ENCODE data around the gene CEP128. TPM values are rescaled to one million over a fixed set of nuclear protein-coding genes. Genes with fewer than 3 reads are reported as not detected.

CEP128 gene
- total and polyA plus RNA-seq, 4 donors = 3.2 to 15.7 (median 5.4) TPM

DNA sequence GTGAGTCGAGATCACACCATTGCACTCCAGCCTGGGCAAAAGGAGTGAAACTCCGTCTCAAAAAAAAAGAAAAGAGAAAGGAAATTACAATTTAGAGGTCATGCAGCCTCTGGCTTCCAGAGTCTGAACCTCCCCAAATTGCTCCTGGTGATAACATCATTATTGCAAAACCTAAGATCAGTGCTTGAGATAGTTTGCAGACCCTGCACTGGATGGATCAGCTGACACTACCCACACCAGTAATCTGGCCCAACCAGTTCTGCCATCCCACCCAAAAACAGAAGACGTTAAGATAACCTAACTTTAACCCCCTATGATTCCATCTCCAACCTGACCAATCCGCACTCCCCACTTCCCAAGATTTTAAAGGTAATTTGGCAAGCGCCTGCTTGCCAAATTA is 376.5 kb downstream of the CEP128 start:
- Histone ChIP-seq H3K9me3 (ENCODE audit: control insufficient read depth, insufficient read depth, low read length) (no peaks in the 10 kb centered on the region), H3K4me3 (ENCODE audit: low read depth, low read length) (no peak overlapping the region), H3K27me3 (ENCODE audit: control insufficient read depth, insufficient read depth, low read length) (no peaks in the 10 kb centered on the region), H3K27ac (ENCODE audit: low read depth, low read length) (no peak overlapping the region), H3K36me3 (ENCODE audit: control insufficient read depth, insufficient read depth, low read length) (no peaks in the 10 kb centered on the region), H3K4me1 (ENCODE audit: control insufficient read depth, insufficient read depth, low read length) (no peaks in the 10 kb centered on the region)
- WGBS (ENCODE audit: insufficient coverage) = 71% methylated on average over 2 of the region's 5 CpGs
- no peak for DNase-seq (ENCODE audit: low read depth in 4 of 6, low spot score in 6 of 6)

DNA sequence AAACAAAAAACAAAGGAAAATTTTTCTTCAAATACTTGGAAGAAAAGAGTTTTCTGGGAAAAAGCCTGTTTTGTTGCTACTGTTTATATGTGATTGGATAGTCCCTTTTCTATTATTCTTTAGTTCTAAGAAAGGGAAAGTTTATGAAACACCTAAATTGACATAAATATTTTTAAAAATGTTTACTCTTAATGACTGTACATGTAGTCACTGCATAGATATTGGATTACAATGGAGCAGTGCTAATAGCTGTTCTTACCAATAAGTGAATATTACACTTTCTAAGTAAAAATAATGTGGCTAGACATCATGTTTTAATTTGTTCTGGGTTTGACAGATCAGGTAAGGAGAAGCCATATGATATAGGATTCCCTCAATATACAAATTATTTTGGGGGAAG is 377.5 kb downstream of the CEP128 start:
- Histone ChIP-seq H3K27ac (ENCODE audit: low read depth, low read length) (no peak overlapping the region), H3K9me3 (ENCODE audit: control insufficient read depth, insufficient read depth, low read length) (no peaks in the 10 kb centered on the region), H3K27me3 (ENCODE audit: control insufficient read depth, insufficient read depth, low read length) (no peaks in the 10 kb centered on the region), H3K4me3 (ENCODE audit: low read depth, low read length) (no peak overlapping the region), H3K4me1 (ENCODE audit: control insufficient read depth, insufficient read depth, low read length) (no peaks in the 10 kb centered on the region), H3K36me3 (ENCODE audit: control insufficient read depth, insufficient read depth, low read length) (no peaks in the 10 kb centered on the region)
- DNase-seq (ENCODE audit: low read depth in 4 of 6, low spot score in 6 of 6) = no peak

DNA sequence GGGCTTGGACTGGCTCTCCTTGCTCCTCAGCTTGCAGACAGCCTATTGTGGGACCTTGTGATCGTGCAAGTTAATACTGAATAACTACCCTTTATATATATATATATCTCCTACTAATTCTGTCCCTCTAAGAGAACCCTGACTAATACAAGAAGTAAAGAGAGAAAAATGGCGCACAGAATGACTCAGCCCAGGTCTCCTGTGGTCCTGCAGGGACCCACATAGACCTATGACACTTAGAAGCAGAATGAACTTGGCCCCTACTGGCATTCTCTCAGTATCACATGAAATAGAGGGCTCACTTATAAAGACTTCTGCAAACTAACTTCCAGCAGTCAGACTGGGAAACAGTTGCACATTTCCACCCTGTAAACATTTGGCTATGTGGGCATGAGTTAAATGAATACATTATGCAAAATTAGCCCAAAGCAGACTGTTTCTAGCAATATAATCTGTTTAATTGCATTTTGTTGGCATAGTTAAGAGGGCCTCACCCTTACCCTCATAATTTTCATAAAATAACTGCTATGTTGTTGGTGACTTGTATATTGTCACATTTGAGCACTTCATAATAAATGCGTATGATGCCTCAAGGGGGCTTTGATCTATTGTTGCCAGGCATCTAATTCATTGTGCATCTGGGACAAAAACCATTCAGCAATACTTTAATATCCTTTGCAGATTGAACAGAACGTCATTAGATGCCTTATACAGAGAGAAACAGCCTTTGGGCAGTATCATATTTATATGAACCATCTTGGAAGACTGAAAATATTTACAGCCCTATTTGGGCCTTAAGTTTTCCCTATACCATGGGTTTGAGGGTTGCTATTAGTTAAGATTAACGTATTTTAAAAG is 380.5 kb downstream of the CEP128 start:
- Histone ChIP-seq H3K36me3 (ENCODE audit: control insufficient read depth, insufficient read depth, low read length) (no peaks in the 10 kb centered on the region), H3K27ac (ENCODE audit: low read depth, low read length) (no peak overlapping the region), H3K9me3 (ENCODE audit: control insufficient read depth, insufficient read depth, low read length) (no peaks in the 10 kb centered on the region), H3K27me3 (ENCODE audit: control insufficient read depth, insufficient read depth, low read length) (no peaks in the 10 kb centered on the region), H3K4me1 (ENCODE audit: control insufficient read depth, insufficient read depth, low read length) (no peaks in the 10 kb centered on the region), H3K4me3 (ENCODE audit: low read depth, low read length) (no peak overlapping the region)
- DNase-seq (ENCODE audit: low read depth in 4 of 6, low spot score in 6 of 6) = peak in 2 of 6 donors; percentile 18 to 67
- WGBS (ENCODE audit: insufficient coverage) = no CpG with 5 or more reads among the region's 5 CpGs

DNA sequence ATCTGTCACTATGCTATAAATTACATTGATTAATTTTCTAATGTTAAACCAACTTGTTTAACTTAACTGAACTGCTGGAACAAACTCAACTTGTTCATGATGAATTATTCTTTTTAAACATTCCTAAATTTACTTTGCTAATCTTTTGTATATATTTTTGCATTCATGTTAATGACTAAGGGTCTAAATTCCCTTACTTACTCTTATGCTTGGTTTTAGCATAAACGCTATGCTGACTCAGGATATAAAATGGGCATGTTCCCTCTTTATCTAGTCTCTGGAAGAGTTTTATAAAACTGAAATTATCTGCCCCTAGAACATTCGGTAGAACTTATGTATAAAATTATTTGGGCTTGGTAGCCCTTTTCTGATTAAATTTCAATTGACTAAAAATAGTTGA is 387.4 kb downstream of the CEP128 start:
- DNase-seq (ENCODE audit: low read depth in 4 of 6, low spot score in 6 of 6) = no peak
- Histone ChIP-seq H3K27ac (ENCODE audit: low read depth, low read length) (no peak overlapping the region), H3K36me3 (ENCODE audit: control insufficient read depth, insufficient read depth, low read length) (no peaks in the 10 kb centered on the region), H3K9me3 (ENCODE audit: control insufficient read depth, insufficient read depth, low read length) (no peaks in the 10 kb centered on the region), H3K4me1 (ENCODE audit: control insufficient read depth, insufficient read depth, low read length) (no peaks in the 10 kb centered on the region), H3K27me3 (ENCODE audit: control insufficient read depth, insufficient read depth, low read length) (no peaks in the 10 kb centered on the region), H3K4me3 (ENCODE audit: low read depth, low read length) (no peak overlapping the region)
- no CpG with 5 or more reads among the region's 2 CpGs for WGBS (ENCODE audit: insufficient coverage)

DNA sequence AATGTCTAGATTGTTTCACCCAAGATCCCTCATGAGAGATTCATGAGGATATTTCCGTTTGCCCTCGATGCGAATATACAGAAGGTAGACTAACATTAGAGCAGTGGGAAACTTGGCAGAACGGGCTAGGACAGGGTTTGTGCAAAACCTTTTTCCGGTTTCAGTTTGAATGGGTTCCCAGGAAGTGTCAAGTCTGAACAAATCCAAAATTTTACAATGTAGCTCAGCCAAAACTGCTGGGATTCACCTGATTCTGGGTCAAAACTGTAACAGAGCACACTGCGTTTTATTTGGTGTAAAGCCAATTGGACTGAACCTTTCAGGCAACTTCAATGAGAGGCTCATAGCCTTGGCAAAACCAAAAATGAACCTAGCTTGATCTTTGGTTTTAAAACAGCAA is 392.4 kb downstream of the CEP128 start:
- DNase-seq (ENCODE audit: low read depth in 4 of 6, low spot score in 6 of 6) = peak in 4 of 6 donors; percentile 9 to 57 (median 21)
- no peak overlapping the region for H3K27ac ChIP-seq (ENCODE audit: low read depth, low read length)
- no peak overlapping the region for H3K4me3 ChIP-seq (ENCODE audit: low read depth, low read length)
- H3K36me3 ChIP-seq (ENCODE audit: control insufficient read depth, insufficient read depth, low read length) = no peaks in the 10 kb centered on the region
- H3K27me3 ChIP-seq (ENCODE audit: control insufficient read depth, insufficient read depth, low read length) = no peaks in the 10 kb centered on the region
- H3K9me3 ChIP-seq (ENCODE audit: control insufficient read depth, insufficient read depth, low read length) = no peaks in the 10 kb centered on the region
- no peaks in the 10 kb centered on the region for H3K4me1 ChIP-seq (ENCODE audit: control insufficient read depth, insufficient read depth, low read length)
- whole genome bisulfite sequencing (ENCODE audit: insufficient coverage) = 62% methylated on average over 6 of the region's 6 CpGs

DNA sequence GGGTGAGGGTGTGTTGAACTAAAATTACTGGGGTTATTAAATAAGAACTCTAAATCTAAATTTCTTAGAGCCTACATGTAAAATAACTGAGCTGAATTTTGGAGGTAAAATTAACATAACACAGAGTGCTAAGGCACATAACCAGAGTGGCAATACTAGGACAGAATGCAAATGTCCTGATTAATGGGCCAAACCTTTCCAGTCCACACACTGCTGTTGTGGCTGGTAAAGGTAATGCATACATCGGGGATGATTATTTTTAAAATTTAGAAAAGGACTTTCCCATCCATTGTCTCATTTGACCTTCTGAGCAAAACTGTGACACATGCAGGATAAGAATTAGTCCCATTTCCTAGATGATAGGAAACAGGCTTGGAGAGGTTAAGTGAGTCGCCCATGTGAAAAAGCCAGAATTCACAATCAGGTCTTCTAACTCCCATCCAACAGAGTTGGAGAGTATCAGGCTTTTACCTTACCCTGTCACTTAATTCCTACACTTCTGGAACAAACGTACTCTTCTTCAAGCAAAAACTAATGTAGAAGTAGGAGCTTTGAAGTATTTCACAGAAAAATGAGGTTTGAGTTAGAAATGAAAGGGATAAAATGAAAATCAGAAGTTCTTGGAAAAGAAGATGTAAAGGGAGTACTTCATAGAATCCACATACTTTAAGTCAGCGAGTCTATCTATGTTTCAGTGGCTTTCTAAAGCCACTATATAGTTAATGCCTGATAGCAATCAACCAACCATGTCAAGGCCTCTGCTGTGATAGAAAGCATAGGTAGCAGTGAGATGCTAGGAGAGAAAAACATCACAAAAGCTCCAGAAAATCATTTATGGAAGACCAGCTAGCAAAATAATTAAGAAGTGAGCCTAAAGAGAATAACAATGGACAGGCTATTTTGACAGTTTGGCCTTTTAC is 395.3 kb downstream of the CEP128 start:
- no peaks in the 10 kb centered on the region for H3K9me3 ChIP-seq (ENCODE audit: control insufficient read depth, insufficient read depth, low read length)
- H3K4me3 ChIP-seq (ENCODE audit: low read depth, low read length) = no peak overlapping the region
- no peaks in the 10 kb centered on the region for H3K4me1 ChIP-seq (ENCODE audit: control insufficient read depth, insufficient read depth, low read length)
- DNase-seq (ENCODE audit: low read depth in 4 of 6, low spot score in 6 of 6) = no peak
- H3K36me3 ChIP-seq (ENCODE audit: control insufficient read depth, insufficient read depth, low read length) = no peaks in the 10 kb centered on the region
- no peak overlapping the region for H3K27ac ChIP-seq (ENCODE audit: low read depth, low read length)
- no CpG with 5 or more reads among the region's 4 CpGs for WGBS (ENCODE audit: insufficient coverage)
- no peaks in the 10 kb centered on the region for H3K27me3 ChIP-seq (ENCODE audit: control insufficient read depth, insufficient read depth, low read length)

DNA sequence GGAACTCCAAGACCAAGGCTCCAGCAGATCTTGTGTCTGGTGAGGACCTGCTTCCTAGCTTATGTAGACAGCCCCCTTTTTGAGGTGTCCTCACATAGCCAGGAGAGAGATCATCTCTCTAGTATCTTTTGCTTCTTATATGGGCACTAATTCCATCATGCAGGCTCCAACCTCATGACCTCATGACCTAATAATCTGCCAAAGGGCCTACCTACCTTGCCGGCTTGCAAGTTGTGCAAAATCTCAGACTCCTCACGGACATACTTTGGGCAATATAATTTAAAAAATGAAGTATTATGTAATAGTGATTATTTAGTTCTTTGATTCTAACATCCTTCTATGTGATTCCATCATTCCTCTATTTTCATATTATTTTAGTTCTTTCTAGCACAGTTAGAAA is 397.2 kb downstream of the CEP128 start:
- DNase-seq (ENCODE audit: low read depth in 4 of 6, low spot score in 6 of 6) = no peak
- Histone ChIP-seq H3K9me3 (ENCODE audit: control insufficient read depth, insufficient read depth, low read length) (peaks cover 3% of the 10 kb centered on the region), H3K4me3 (ENCODE audit: low read depth, low read length) (no peak overlapping the region), H3K27me3 (ENCODE audit: control insufficient read depth, insufficient read depth, low read length) (no peaks in the 10 kb centered on the region), H3K4me1 (ENCODE audit: control insufficient read depth, insufficient read depth, low read length) (no peaks in the 10 kb centered on the region), H3K36me3 (ENCODE audit: control insufficient read depth, insufficient read depth, low read length) (no peaks in the 10 kb centered on the region), H3K27ac (ENCODE audit: low read depth, low read length) (no peak overlapping the region)
- WGBS (ENCODE audit: insufficient coverage) = no CpG with 5 or more reads among the region's 2 CpGs

DNA sequence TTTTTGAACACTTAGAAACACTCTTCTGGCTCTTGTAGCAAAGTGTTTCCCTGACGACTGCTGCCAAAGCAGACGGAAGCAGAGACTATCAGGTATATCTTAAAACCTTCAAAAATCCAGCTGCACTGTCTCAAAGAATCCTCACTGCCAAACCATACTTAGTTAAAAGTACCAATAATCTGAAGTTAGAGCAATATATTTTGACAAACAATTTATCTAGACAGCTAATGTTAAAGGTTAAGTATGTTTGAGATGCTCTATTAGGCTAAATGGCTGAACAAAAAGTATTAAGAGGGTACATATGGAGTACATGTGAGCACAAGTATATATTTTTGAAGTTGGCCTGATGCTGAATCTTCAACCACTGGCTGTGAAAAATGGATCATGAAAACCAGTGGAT is 398.3 kb downstream of the CEP128 start:
- no peaks in the 10 kb centered on the region for H3K4me1 ChIP-seq (ENCODE audit: control insufficient read depth, insufficient read depth, low read length)
- no peak for DNase-seq (ENCODE audit: low read depth in 4 of 6, low spot score in 6 of 6)
- H3K36me3 ChIP-seq (ENCODE audit: control insufficient read depth, insufficient read depth, low read length) = no peaks in the 10 kb centered on the region
- H3K27me3 ChIP-seq (ENCODE audit: control insufficient read depth, insufficient read depth, low read length) = no peaks in the 10 kb centered on the region
- H3K27ac ChIP-seq (ENCODE audit: low read depth, low read length) = no peak overlapping the region
- H3K9me3 ChIP-seq (ENCODE audit: control insufficient read depth, insufficient read depth, low read length) = peaks cover 3% of the 10 kb centered on the region
- no peak overlapping the region for H3K4me3 ChIP-seq (ENCODE audit: low read depth, low read length)
- no CpG with 5 or more reads among the region's 2 CpGs for WGBS (ENCODE audit: insufficient coverage)

DNA sequence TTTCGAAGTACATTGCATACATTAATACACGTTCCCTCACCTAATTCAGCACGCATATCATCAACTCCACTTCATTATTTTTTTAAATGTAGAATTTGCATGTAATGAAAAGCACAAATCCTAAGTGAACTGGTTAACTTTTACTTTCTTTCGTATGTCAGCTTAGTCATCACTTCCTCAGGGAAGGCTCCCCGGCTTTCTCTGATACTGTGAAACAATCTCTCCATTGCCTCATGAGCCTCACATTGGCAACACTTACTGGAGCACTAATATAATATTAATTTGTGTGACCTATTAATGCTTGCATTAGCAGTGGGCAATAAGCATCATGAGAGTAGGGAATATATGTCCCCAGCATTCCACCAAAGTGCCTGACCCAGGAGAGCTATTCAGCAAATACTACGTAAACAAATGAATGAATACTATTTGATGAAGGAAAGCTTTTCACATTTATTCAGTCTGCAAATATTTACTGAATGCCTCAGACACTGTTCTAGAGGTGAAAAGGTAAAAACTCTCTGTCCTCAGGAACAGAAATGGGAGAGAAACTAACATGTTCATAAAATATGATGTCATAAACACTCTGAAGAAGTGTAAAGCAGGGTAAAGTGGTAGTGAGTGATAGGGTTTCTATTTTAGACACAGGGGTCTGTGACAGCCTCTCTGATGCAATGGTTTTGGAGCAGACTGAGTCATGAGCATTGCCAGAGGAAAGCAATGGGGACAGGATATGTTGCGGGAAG is 402.7 kb downstream of the CEP128 start:
- Histone ChIP-seq H3K27me3 (ENCODE audit: control insufficient read depth, insufficient read depth, low read length) (no peaks in the 10 kb centered on the region), H3K27ac (ENCODE audit: low read depth, low read length) (no peak overlapping the region), H3K4me1 (ENCODE audit: control insufficient read depth, insufficient read depth, low read length) (no peaks in the 10 kb centered on the region), H3K36me3 (ENCODE audit: control insufficient read depth, insufficient read depth, low read length) (no peaks in the 10 kb centered on the region), H3K9me3 (ENCODE audit: control insufficient read depth, insufficient read depth, low read length) (peaks cover 3% of the 10 kb centered on the region), H3K4me3 (ENCODE audit: low read depth, low read length) (no peak overlapping the region)
- DNase-seq (ENCODE audit: low read depth in 4 of 6, low spot score in 6 of 6) = no peak
- 93% methylated on average over 2 of the region's 7 CpGs for WGBS (ENCODE audit: insufficient coverage)
